SK-N-SH (cell line): Measurements from ENCODE around the gene NFIX. TPM values are rescaled to one million over a fixed set of nuclear protein-coding genes. Genes with fewer than 3 reads are reported as not detected.

Experiments used
- CTCF ChIA-PET: fragments of 300-600, 350-600 bp; formaldehyde crosslinking; extraction: SDS; loops from one replicate; lab custom pipeline; 2021; lab: Yijun Ruan, JAX
- POLR2A ChIA-PET: fragments of 350-600 bp; sonication (Branson Sonifier 250); formaldehyde crosslinking; extraction: SDS; loops from one replicate; lab custom pipeline; 2020; ENCODE audit warnings: antibody characterized with exemption, inconsistent platforms; lab: Yijun Ruan, JAX
- DNase-seq: peaks from one replicate; pipeline ENCODE4 v3.0.0; 2012
- H2AFZ ChIP-seq: fragments of 200-600 bp; sonication (generic); 2 replicates; pipeline ENCODE4 v1.8.1; 2016; ENCODE audit warnings: antibody characterized with exemption, mild to moderate bottlenecking, low read depth
- H3F3A ChIP-seq: fragments of 200-600 bp; sonication (generic); replicated peaks from 2 replicates; pipeline ENCODE3; 2016; ENCODE audit warnings: antibody characterized with exemption, mild to moderate bottlenecking; ENCODE audit not compliant: insufficient read depth
- H3K27ac ChIP-seq, 2 experiments: fragments of 200-500 bp in 1 of 2; fragments of 200-600 bp in 1 of 2; sonication (Bioruptor generic) in 1 of 2; sonication (generic), shearing (Covaris generic) in 1 of 2; 2 replicates each; pipeline versions ENCODE4 v1.5.1 to v1.6.1; 2014 to 2016; ENCODE audit warnings: low read depth in 2 of 2, inconsistent platforms in 1 of 2, low read length in 1 of 2, mild to moderate bottlenecking in 1 of 2, mixed read lengths in 1 of 2
- H3K27me3 ChIP-seq: fragments of 200-600 bp; sonication (generic), shearing (Covaris generic); 2 replicates; pipeline ENCODE4 v1.6.1; 2016; ENCODE audit warnings: mixed run types; ENCODE audit not compliant: insufficient read depth
- H3K36me3 ChIP-seq, 2 experiments: fragments of 200-500 bp in 1 of 2; fragments of 200-600 bp in 1 of 2; sonication (Bioruptor generic) in 1 of 2; sonication (generic) in 1 of 2; replicated peaks in 1 of 2; 2 replicates each; pipeline versions ENCODE3 to v1.5.1; 2014 to 2016; ENCODE audit warnings: low read length in 1 of 2, mild to moderate bottlenecking in 1 of 2; ENCODE audit not compliant: insufficient read depth in 2 of 2, control insufficient read depth in 1 of 2
- H3K4me1 ChIP-seq, 2 experiments: fragments of 200-500 bp in 1 of 2; fragments of 200-600 bp in 1 of 2; sonication (Bioruptor generic) in 1 of 2; sonication (generic), shearing (Covaris generic) in 1 of 2; 2 replicates each; pipeline versions ENCODE4 v1.5.1 to v1.6.1; 2014 to 2016; ENCODE audit warnings: low read depth in 1 of 2, low read length in 1 of 2, mixed run types in 1 of 2; ENCODE audit not compliant: insufficient read depth in 2 of 2, control insufficient read depth in 1 of 2
- H3K4me2 ChIP-seq: fragments of 200-600 bp; sonication (generic), shearing (Covaris generic); 2 replicates; pipeline ENCODE4 v1.6.1; 2017; ENCODE audit warnings: mixed run types
- H3K4me3 ChIP-seq, 2 experiments: fragments of 200-500 bp in 1 of 2; fragments of 200-600 bp in 1 of 2; sonication (Bioruptor generic) in 1 of 2; sonication (generic), shearing (Covaris generic) in 1 of 2; 2 replicates each; pipeline versions ENCODE4 v1.5.1 to v1.8.1; 2014 to 2016; ENCODE audit warnings: low read depth in 2 of 2, inconsistent platforms in 1 of 2, low read length in 1 of 2, mild to moderate bottlenecking in 1 of 2, mixed read lengths in 1 of 2, moderate library complexity in 1 of 2
- H3K79me2 ChIP-seq: fragments of 200-600 bp; sonication (generic); 2 replicates; pipeline ENCODE4 v1.8.1; 2017; ENCODE audit warnings: mild to moderate bottlenecking; ENCODE audit not compliant: insufficient read depth
- H3K9ac ChIP-seq: fragments of 200-600 bp; sonication (generic); 2 replicates; pipeline ENCODE4 v1.6.1; 2017; ENCODE audit warnings: mixed run types
- H3K9me2 ChIP-seq: fragments of 200-600 bp; sonication (generic); 2 replicates; pipeline ENCODE4 v1.6.1; 2017; ENCODE audit warnings: mixed run types
- H3K9me3 ChIP-seq: fragments of 200-600 bp; sonication (generic); 2 replicates; pipeline ENCODE4 v1.6.1; 2017; ENCODE audit warnings: mixed run types, mild to moderate bottlenecking, moderate library complexity
- H4K20me1 ChIP-seq: fragments of 200-600 bp; sonication (generic); 2 replicates; pipeline ENCODE4 v1.6.1; 2017; ENCODE audit warnings: mild to moderate bottlenecking, mixed run types; ENCODE audit not compliant: insufficient read depth
- FOSL2 ChIP-seq: IDR thresholded peaks from 2 replicates; pipeline ENCODE4 v1.4.0; 2012; ENCODE audit warnings: low read depth, mild to moderate bottlenecking, moderate library complexity, borderline replicate concordance
- JUND ChIP-seq: IDR thresholded peaks from 2 replicates; pipeline ENCODE4 v1.4.0; 2012
- MEF2A ChIP-seq: IDR thresholded peaks from 2 replicates; pipeline ENCODE4 v1.4.0; 2012; ENCODE audit warnings: low read depth, borderline replicate concordance
- NFIC ChIP-seq: IDR thresholded peaks from 2 replicates; pipeline ENCODE4 v1.4.0; 2012; ENCODE audit warnings: borderline replicate concordance
- NRF1 ChIP-seq: IDR thresholded peaks from 2 replicates; pipeline ENCODE4 v1.6.1; 2012; ENCODE audit warnings: low read depth, mild to moderate bottlenecking, low read length
- POLR2AphosphoS5 ChIP-seq: IDR thresholded peaks from 2 replicates; pipeline ENCODE4 v1.6.1; 2012; ENCODE audit warnings: low read depth, low read length
- RAD21 ChIP-seq: IDR thresholded peaks from 2 replicates; pipeline ENCODE4 v1.6.1; 2012; ENCODE audit warnings: mild to moderate bottlenecking, low read length
- RFX5 ChIP-seq: IDR thresholded peaks from 2 replicates; pipeline ENCODE4 v1.6.1; 2012; ENCODE audit warnings: mild to moderate bottlenecking, improper control_type of control experiment, low read length
- SIN3A ChIP-seq: IDR thresholded peaks from 2 replicates; pipeline ENCODE4 v1.6.1; 2012; ENCODE audit warnings: low read depth, mild to moderate bottlenecking, low read length, moderate library complexity, borderline replicate concordance
- TAF1 ChIP-seq: IDR thresholded peaks from 2 replicates; pipeline ENCODE4 v1.6.1; 2012; ENCODE audit warnings: low read depth, mild to moderate bottlenecking, low read length, moderate library complexity, borderline replicate concordance
- TEAD4 ChIP-seq: IDR thresholded peaks from 2 replicates; pipeline ENCODE4 v1.4.0; 2012; ENCODE audit warnings: mild to moderate bottlenecking, borderline replicate concordance; ENCODE audit not compliant: insufficient read depth
- WGBS: methylation state at CpG from one replicate; pipeline ENCODE4 v1.1.6; 2017; ENCODE audit warnings: low lambda C conversion rate; 5-methylcytosine and 5-hydroxymethylcytosine counted together
- polyA plus RNA-seq, 3 experiments: library from polyadenylated mRNA; depleted of rRNA; stranded (reverse); fragments of >200 nt; gene quantifications; 2 replicates each; pipeline ENCODE4 v1.2.3, GENCODE V29; 2012
- TF ChIP-seq, protein P1 (sequence below): IDR thresholded peaks from 2 replicates; pipeline ENCODE4; 2012
- TF ChIP-seq, protein P2 (sequence below): IDR thresholded peaks from 2 replicates; pipeline ENCODE4 v1.4.0; 2012; ENCODE audit warnings: low read depth, borderline replicate concordance
- TF ChIP-seq, protein P3 (sequence below): IDR thresholded peaks from 2 replicates; pipeline ENCODE4 v1.4.0; 2012; ENCODE audit warnings: low read depth, borderline replicate concordance

The NFIX gene
- polyA plus RNA-seq, 1 of the 3 experiments (the other 2 are of a cell fraction) = 14.8 TPM

DNA sequence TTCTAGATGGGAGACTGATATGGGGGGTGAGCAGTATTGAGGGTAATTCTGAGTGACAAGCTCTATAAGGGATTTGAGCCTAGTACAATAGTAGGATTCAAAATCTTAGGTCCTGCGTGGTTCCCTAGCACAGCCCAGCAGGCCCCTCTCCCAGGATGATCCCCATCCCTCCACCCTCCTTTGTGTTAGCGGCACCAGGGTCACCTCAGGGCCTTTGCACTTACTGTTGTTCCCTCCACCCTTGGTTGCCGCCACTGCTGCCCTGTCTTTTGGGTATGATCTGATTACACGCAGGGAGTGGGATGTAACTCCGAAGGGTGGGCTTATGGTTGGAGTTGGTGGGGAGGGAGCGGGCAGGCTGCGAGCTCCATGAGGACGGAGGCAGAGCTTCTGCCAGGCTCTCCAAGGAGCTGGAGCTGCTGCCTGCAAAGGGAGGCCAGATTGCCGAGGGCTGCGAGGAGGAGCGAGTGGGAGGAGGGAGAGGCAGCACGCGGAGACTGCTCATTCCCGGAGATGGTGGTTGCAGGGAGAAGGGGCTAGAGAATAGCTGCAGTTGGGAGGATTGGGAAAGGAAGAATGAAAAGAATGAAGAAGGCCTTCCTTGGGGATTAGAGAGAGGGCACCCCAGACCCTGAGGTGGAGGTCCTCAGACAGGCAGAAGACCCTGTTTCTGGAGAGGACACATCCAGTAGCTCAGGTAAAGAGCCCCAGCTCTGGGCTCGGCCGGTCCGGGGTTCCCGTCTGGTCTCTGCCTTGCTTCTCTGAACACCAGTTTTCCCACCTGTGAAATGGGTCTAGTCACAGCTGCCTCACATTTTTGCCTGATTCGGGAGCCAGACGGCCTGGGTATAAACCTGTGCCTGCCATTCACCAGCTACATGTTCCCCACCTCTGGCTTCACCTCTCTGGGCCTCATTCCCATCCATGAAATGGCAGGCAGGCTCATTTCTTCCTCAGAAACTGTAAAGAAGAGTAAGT is 128.0 kb downstream of the NFIX start:
- Histone ChIP-seq H3K9me2 (no peaks in the 10 kb centered on the region), H3F3A (no peaks in the 10 kb centered on the region), H4K20me1 (peaks cover 90% of the 10 kb centered on the region), H3K4me1 (peaks cover 12 to 14% of the 10 kb centered on the region in 2 experiments; a peak in 2 of 4 replicates), H3K27ac (no peak overlapping the region), H3K27me3 (no peaks in the 10 kb centered on the region), H3K9me3 (no peaks in the 10 kb centered on the region), H3K4me3 (no peak overlapping the region)
- POLR2A ChIA-PET = no interaction called here
- TF ChIP-seq NRF1 (no peak), FOSL2 (no peak), TEAD4 (no peak), RAD21 (no peak), JUND (no peak), NFIC (no peak), RFX5 (no peak), TAF1 (no peak), POLR2AphosphoS5 (no peak), SIN3A (no peak), MEF2A (no peak)
- TF ChIP-seq, protein P1, sequence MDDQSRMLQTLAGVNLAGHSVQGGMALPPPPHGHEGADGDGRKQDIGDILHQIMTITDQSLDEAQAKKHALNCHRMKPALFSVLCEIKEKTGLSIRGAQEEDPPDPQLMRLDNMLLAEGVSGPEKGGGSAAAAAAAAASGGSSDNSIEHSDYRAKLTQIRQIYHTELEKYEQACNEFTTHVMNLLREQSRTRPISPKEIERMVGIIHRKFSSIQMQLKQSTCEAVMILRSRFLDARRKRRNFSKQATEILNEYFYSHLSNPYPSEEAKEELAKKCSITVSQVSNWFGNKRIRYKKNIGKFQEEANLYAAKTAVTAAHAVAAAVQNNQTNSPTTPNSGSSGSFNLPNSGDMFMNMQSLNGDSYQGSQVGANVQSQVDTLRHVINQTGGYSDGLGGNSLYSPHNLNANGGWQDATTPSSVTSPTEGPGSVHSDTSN = no peak
- TF ChIP-seq, protein P2, sequence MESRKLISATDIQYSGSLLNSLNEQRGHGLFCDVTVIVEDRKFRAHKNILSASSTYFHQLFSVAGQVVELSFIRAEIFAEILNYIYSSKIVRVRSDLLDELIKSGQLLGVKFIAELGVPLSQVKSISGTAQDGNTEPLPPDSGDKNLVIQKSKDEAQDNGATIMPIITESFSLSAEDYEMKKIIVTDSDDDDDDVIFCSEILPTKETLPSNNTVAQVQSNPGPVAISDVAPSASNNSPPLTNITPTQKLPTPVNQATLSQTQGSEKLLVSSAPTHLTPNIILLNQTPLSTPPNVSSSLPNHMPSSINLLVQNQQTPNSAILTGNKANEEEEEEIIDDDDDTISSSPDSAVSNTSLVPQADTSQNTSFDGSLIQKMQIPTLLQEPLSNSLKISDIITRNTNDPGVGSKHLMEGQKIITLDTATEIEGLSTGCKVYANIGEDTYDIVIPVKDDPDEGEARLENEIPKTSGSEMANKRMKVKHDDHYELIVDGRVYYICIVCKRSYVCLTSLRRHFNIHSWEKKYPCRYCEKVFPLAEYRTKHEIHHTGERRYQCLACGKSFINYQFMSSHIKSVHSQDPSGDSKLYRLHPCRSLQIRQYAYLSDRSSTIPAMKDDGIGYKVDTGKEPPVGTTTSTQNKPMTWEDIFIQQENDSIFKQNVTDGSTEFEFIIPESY = no peak
- TF ChIP-seq, protein P3, sequence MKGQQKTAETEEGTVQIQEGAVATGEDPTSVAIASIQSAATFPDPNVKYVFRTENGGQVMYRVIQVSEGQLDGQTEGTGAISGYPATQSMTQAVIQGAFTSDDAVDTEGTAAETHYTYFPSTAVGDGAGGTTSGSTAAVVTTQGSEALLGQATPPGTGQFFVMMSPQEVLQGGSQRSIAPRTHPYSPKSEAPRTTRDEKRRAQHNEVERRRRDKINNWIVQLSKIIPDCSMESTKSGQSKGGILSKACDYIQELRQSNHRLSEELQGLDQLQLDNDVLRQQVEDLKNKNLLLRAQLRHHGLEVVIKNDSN = no peak
- TF ChIP-seq, all 33 proteins: peak for 0
- Histone ChIP-seq H2AFZ (no peak overlapping the region), H3K4me2 (no peak overlapping the region), H3K9ac (no peak overlapping the region), H3K79me2 (peaks cover 98% of the 10 kb centered on the region), H3K36me3 (peaks cover 4 to 19% of the 10 kb centered on the region in 2 experiments)
- CTCF ChIA-PET = no interaction called here
- DNase-seq = no peak
- 95% methylated on average over 20 of the region's 20 CpGs for WGBS
